GM18951 (cell line): Measurements from ENCODE around the gene SGPL1.

Experiments
- POLR2A ChIP-seq: IDR thresholded peaks from 4 replicates; pipeline ENCODE4 v1.6.1; 2011; ENCODE audit warnings: mild to moderate bottlenecking; ENCODE audit not compliant: insufficient read length, insufficient read depth; ENCODE audit errors: extremely low read depth
- in situ Hi-C: fragments of 300-500 bp; cut with MboI; formaldehyde crosslinking; loops from one replicate; pipeline ENCODE4 v1.12.0; 2022; ENCODE audit warnings: low sequenced_read_pairs, mixed read lengths, inconsistent platforms; ENCODE audit not compliant: unreplicated experiment

The SGPL1 gene

DNA sequence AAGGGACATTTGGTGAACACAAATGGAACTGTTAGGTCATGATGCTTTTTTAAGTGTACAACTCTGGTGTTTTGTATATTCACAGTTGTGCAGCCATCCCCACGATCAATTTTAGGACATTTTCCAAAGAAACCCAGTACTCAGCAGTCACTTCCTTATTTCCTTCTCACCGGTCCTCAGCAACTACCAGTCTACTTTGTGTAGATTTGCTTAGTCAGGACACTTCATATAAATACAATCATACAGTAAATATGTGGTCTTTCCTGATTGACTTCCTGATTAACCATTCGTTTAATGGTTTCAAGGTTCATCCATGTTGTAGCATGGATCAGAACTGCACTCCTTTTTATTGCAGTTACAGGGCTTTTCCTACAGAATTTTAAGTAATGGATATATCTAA is 14.4 kb downstream of the SGPL1 start:
- in situ Hi-C loops = no loop called here
- TF ChIP-seq POLR2A = no peak

DNA sequence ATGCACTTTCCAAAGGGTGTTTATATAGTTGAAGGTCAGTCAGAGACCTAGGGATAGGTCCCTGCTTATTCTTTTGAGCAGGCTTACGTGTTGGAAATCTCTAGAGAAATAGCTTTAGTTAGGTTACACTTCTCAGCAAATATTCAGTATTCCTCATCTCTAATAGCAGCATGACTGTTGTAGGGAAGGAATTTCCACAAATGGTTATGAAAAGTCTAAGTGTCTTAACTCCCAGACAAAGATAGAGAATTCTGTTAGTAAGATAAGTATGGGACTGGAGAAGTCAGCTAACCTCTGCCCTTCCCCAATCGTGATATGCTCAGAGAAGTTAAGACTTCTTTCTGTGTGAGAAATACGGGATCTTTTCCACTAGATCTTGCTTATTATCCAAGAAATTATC is 16.5 kb downstream of the SGPL1 start:
- in situ Hi-C loops = no loop called here
- no peak for TF ChIP-seq POLR2A

DNA sequence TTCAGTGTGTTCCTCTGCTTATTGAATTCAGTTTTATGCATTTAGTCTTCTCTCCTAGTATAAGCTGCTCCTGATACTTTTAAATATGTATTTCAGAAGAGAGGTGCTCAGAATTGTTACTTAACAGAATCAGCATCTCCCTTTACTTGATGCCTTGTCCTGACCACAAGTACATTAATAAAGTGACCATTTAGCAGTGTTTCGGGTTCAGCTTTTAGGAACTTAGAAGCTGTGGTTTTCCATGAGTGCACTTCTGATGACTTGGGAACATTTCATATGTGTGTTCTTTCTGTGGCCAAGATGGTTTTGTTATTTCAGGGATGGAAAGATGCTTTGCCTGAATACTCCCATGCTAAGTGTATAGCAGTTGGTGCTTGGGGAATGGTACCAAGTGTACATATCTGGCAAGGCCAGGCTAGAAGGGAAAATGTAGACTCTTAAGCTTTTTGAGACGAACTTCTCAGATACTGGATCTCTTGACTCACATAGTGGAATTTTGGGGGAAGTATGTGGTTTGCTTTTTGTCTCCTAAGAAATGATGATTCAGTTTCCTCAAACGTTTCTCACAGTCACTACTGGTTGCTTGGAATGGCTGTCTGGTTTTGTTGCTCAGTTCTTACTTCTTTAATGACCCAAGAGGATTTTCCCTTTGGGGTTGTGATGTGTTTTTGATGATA is 17.2 kb downstream of the SGPL1 start:
- in situ Hi-C loops = no loop called here
- TF ChIP-seq POLR2A = no peak

DNA sequence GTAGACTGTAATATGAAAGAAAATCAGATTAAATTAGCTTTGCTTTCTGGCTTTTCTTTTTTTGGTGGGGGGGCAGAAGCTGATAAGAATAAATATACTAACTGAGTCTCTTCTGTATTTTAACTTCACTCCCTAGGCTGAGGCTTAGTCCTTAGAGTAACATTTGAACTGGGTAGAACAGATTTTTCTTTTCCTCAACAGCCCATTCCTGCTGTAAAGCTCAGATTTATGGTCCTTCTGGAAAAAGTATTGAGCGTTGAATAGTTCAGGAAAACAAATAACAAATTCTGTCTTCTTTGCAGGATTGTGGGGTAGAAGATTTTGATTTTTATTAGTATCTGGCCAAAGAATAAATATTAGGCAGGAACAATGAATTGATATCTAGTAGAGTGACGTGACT is 17.9 kb downstream of the SGPL1 start:
- no peak for TF ChIP-seq POLR2A
- in situ Hi-C loops = no loop called here

DNA sequence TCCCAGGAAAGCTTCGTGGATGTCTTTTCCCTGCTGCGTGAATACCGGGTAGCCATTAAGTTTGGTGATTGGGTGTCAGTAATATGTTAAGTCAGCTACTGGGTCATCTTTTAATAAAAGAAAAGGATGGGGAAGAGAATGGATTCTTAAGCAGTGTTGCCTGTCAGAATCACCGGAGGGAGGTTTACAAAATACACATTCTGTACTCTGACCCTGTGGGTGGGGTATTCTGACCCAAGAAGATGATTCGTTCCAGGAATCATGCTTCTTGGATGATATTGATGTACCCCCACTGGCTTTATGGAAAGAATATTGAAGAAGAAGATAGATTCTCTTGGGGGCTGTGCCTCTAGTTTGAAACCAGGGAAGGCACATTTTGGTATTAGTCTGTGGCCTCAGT is 18.3 kb downstream of the SGPL1 start:
- no peak for TF ChIP-seq POLR2A
- in situ Hi-C loops = no loop called here

DNA sequence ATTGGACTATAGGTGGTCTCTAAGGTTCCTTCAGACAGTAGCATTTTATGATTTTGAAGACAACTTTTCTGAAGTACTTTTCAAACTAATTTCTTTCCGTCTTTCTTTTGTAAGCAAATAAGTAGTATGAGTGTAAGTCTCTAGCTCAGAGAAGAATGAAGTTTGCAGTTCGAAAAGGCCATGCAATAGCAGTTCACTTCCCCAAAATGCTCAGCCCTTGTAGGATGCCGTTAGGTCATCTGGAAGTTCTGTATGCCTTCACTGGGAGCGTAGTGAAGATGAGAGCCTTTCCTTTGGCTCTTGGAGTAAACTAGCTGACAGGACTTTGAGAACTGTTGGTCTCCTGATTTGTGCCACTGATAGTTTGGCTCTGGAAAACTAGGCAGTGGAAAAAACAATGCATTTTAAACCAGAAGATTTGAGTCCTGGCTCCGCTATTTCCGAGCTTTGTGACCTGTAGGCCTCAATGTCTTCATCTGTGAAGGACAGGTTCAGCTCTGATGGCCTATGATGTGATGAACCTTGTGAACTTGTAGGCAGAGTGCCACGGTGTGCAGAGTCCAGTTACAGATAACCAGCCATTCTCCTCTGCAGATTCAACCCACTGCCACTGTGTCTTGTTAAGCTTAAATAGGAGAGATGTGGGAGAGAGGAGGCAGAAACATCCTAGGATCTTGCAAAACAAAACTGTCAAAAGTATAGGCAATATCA is 18.8 kb downstream of the SGPL1 start:
- in situ Hi-C loops = no loop called here
- no peak for TF ChIP-seq POLR2A

DNA sequence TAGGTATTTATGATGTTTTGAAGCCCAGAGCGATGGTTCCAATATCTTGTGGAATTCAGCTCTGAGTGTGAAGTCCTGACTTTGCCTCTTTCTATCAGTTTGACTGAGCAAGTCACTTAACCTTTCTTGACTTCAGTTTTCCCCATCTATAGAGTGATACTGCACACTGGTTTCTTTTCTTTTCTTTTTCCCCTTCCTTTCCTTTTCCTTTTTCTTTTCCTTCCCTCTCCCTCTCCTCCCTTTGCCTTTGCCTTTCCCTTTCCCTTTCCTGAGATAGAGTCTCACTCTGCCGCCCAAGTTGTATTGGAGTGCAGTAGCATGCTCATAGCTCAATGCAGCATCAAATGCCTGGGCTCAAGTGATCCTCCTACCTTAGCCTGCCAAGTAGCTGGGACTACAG is 20.6 kb downstream of the SGPL1 start:
- no peak for TF ChIP-seq POLR2A
- in situ Hi-C loops = no loop called here

DNA sequence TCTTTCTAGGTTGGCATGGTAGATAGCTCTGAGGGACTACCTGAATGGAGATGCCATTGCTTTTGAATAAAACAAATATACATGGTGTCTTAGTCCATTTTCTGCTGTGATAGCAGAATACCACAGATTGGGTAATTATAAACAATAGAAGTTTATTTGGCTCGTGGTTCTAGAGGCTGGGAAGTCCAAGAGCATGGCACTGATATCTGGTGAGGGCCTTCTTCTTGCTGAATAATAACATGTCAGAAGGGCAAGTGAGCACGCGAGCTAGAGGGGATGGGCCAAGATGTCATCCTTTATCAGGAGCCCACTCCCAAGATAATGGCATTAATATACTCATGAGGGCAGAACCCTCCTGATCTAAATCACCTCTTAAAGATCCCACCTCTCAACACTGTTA is 21.9 kb downstream of the SGPL1 start:
- in situ Hi-C loops = no loop called here
- TF ChIP-seq POLR2A = no peak

DNA sequence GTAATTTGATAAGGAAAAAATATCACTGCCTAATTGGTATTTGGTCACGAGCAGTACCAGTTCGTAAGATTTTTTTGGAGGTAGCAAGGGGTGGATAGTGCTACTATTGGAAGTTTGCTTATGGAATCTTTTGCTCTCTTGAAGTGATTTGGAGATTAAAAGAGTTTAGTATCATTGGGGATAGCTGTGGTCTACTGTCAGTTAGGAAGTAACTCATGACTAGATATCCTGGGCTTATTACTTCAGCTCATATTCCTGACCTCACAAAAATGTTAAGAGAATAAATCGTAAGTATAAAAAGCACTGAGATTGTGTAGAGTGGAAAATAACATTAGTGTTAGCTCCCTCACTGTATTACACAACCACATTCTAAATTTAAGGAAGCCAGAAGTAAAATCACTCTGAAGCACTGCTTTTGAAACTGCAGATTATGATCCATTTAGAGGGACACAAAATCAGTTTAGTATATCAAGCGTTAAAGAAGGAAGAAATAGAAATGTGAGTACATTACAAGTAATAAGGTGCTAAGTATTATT is 22.6 kb downstream of the SGPL1 start:
- in situ Hi-C loops = no loop called here
- TF ChIP-seq POLR2A = no peak

DNA sequence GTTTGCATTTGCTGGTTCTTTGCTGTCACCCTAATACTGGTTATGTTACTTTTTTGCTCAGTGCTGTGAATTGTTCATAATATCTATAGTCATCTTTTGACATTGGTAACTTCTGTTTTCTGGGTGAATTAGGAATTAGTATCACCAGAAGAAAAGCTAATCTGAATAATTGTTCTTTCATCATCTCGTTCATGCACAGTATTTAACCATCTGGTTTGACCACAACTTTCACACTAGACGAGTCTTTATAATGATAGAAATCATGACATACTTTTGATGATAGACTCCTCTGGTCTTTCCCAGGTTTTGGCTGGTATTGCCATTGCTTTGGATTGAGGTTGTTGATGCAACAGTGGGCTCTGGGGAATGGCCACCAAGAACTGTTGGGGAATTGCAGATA is 25.1 kb downstream of the SGPL1 start:
- in situ Hi-C loops = no loop called here

DNA sequence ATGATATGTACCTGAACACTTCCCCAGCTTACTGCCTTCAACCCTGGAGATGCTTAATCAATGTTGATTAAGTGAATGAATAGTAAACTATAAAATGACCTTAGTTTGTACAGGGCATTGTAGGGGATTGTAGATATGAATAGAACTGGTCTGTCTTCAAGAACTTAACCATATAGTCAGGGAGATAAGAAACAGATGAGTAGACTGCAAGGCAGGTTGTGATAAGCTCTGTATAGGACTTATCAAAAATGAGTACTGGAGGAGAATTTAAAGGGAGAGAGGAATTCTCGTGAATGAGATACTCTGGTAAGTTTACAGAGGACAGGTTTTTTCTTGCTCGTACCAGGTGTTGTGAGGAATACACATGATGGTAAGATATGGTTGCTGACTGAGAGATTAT is 27.6 kb downstream of the SGPL1 start:
- no peak for TF ChIP-seq POLR2A
- in situ Hi-C loops = no loop called here

More for the DNA sequence above, 25.1 kb downstream of the SGPL1 start:
- TF ChIP-seq POLR2A = no peak

DNA sequence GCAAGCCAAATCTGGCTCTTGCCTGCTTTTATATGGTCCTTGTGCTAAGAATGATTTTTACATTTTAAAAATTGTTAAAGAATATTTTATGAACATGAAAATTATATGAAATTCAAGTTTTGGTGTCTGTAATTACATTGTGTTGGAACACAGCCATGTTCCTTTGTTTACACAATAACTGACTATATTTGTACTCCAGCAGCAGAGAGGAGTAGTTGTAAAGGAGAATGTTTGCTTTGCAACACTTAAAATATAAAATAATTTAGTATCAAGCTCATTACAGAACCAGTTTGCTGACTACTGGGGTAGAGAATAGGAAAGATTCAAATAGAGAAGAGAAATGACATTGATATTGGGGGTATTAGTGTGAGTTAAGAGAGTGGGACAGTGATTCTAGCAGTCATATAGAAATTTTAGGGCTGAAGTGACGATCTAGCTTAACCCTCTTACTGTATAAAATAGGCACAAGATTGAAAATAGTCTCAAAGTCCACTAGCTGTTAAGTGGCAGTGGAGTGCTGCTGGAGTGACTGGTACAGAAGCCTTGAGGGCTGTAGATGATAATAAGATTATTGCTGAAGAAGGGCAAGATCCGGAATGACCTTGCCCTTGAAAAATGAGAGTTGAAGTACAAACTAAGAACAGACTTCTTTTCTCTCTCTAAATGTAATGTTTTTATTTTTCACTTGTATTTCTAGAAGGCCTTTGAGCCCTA is 28.2 kb downstream of the SGPL1 start:
- no peak for TF ChIP-seq POLR2A
- in situ Hi-C loops = no loop called here

DNA sequence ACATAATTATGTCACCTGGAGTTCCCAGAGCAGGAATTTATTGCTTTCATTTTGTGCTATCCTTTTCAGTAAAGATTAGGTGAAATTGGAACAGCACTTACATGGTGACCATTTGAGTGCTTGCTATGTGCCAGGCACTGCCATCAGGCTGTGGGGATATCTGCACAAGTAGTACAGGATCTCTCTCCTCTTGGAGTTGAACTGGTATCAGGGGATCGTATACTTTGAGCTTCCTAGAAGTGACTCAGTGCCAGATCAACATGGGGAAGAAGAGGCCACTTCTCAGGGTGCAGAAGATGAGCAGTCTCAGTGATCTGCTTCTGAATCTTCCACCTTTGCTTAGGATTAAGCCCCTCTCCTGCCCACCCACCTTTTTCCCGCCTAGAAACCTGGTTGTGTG is 29.5 kb downstream of the SGPL1 start:
- in situ Hi-C loops = no loop called here
- no peak for TF ChIP-seq POLR2A

DNA sequence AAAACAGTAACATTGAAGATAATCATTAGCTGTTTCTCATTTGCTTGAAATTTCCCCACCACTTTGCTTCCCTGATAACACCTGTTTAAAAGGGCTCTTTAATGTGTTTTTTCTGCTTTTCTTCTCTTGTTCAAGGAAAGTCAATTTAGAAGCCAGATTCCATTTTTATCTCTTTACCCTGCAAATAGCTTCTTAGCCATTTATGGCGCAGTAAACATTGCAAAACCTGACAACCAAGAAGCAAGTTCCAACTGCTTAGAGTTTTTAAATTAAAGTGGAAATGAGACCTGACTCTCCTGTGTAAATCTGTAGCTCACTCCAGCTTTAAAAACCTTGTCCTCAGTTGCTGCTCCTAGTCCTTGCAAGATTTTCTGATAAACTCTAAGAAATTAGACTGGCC is 30.1 kb downstream of the SGPL1 start:
- in situ Hi-C loops = no loop called here
- no peak for TF ChIP-seq POLR2A

DNA sequence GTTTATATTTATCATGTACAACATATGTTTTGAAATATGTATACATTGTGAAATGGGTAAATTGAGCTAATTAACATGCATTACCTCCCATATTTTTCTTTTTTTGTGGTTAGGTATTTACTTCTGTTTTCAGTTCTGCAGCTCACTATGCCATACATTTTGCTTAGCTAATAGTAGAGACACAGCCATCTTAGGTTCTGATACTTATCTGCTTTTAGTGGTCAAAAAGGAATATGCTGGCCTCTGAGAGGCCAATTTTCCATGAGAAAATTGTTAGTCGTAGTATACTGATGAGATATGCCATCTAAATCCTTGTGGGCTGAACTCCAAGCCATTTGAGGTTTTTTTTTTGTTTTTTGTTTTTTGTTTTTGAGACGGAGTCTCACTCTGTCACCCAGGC is 31.0 kb downstream of the SGPL1 start:
- TF ChIP-seq POLR2A = no peak
- in situ Hi-C loops = no loop called here
